Measurements from ENCODE around the gene SPOCK2. TPM values are rescaled to one million over a fixed set of nuclear protein-coding genes. Genes with fewer than 3 reads are reported as not detected.

The SPOCK2 gene
- total RNA-seq, 2 experiments from 2014 or later, result 976 to 998 TPM

DNA sequence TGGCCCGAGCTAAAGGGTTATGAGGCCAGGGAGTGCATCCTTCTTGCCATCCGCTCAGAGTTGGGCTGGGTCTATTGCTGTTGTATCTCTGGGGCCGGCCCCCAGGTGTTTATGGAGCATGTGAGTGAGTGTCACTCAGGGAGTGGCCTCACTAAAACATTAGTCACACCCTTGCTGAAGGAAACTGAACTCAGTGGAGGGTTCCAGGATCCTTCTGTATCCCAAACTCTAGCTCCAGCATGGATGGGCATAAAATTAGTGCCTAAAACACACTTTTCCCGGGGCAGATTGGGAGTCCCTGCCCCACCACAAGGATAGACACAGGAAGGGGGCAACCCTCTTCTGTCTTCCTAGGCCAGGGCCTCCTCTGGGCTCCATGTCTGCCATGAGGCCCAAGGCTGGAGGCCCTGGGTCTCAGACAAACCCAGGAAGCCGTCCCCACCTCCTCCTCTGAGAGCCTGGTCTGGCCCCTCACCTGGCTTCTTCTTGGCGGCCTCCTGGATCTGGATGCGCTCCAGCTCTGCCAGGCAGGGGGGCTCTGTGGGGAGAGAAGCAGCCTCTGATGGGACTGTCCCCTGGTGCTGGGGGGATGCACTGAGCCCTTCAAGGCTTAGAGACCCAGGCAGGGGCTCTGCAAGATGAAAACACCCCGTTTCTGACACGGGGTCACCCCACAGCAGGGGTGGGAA lies 24.5 kb downstream of the SPOCK2 start:
- Mint-ChIP-seq H3K36me3 (ENCODE audit: low read depth) (peaks cover 99% of the 10 kb centered on the region), H3K4me3 (peak overlapping the region; percentile 71), H3K9me3 (no peaks in the 10 kb centered on the region), H3K27ac (peak overlapping the region; percentile 95), H3K27me3 (peaks cover 25% of the 10 kb centered on the region), H3K4me1 (ENCODE audit: low read depth) (peaks cover 44% of the 10 kb centered on the region)
- H3K27me3 ChIP-seq (ENCODE audit: control insufficient read depth in 1 of 2, insufficient read depth in 2 of 2, low read length in 2 of 2), result no peaks in the 10 kb centered on the region
- H3K4me1 ChIP-seq (ENCODE audit: insufficient read depth, low read length), result peaks cover 17% of the 10 kb centered on the region
- H3K27ac ChIP-seq (ENCODE audit: low read depth in 1 of 2, low read length in 2 of 2), result no peak overlapping the region
- ATAC-seq (ENCODE audit: poor library complexity) (no peak), DNase-seq (no peak)
- peaks cover 68% of the 10 kb centered on the region for H3K36me3 ChIP-seq (ENCODE audit: insufficient read depth, low read length)
- intact Hi-C loops (cut with DNase I, micrococcal nuclease), result no loop called here
- TF ChIP-seq, protein P1, sequence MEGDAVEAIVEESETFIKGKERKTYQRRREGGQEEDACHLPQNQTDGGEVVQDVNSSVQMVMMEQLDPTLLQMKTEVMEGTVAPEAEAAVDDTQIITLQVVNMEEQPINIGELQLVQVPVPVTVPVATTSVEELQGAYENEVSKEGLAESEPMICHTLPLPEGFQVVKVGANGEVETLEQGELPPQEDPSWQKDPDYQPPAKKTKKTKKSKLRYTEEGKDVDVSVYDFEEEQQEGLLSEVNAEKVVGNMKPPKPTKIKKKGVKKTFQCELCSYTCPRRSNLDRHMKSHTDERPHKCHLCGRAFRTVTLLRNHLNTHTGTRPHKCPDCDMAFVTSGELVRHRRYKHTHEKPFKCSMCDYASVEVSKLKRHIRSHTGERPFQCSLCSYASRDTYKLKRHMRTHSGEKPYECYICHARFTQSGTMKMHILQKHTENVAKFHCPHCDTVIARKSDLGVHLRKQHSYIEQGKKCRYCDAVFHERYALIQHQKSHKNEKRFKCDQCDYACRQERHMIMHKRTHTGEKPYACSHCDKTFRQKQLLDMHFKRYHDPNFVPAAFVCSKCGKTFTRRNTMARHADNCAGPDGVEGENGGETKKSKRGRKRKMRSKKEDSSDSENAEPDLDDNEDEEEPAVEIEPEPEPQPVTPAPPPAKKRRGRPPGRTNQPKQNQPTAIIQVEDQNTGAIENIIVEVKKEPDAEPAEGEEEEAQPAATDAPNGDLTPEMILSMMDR (IDR thresholded peaks at IDR 0.05), result no peak
- CTCF ChIA-PET, result no interaction called here
- no peak overlapping the region for H3K4me3 ChIP-seq (ENCODE audit: low read length)
- H3K9me3 ChIP-seq (ENCODE audit: control insufficient read depth in 1 of 2, insufficient read depth in 1 of 2, low read length in 2 of 2), result no peaks in the 10 kb centered on the region
- POLR2A ChIA-PET, result interaction anchor here (1.2 to 7.3 kb wide), 4 partner anchors 12 to 25 kb away, joined by 4 to 43 read pairs (median 4); partner anchors contain the start of gene SPOCK2

- peaks cover 11% of the 10 kb centered on the region for H3K4me1 ChIP-seq (ENCODE audit: insufficient read depth, low read length)
- H3K9me3 ChIP-seq (ENCODE audit: control insufficient read depth in 1 of 2, insufficient read depth in 1 of 2, low read length in 2 of 2), result no peaks in the 10 kb centered on the region
- Mint-ChIP-seq H3K36me3 (ENCODE audit: low read depth) (peaks cover 96% of the 10 kb centered on the region), H3K4me3 (peak overlapping the region; percentile 79), H3K27ac (peak overlapping the region; percentile 95), H3K4me1 (ENCODE audit: low read depth) (peaks cover 47% of the 10 kb centered on the region), H3K27me3 (peaks cover 25% of the 10 kb centered on the region), H3K9me3 (no peaks in the 10 kb centered on the region)
- H3K27ac ChIP-seq (ENCODE audit: low read depth in 1 of 2, low read length in 2 of 2), result no peak overlapping the region
- ChIA-PET CTCF (interaction anchor here (1.7 kb wide), 1 partner anchor 15 kb away, joined by 10 read pairs; no protein-coding TSS in a partner anchor), POLR2A (interaction anchor here (0.5 to 7.3 kb wide), 8 partner anchors 10 to 158 kb away, joined by 3 to 43 read pairs (median 4); partner anchors contain the start of genes ANAPC16, ASCC1 and SPOCK2)
- TF ChIP-seq, protein P1 (IDR thresholded peaks at IDR 0.05), result no peak
- intact Hi-C loops (cut with DNase I, micrococcal nuclease), result no loop called here
- no peak for DNase-seq
- peaks cover 60% of the 10 kb centered on the region for H3K36me3 ChIP-seq (ENCODE audit: insufficient read depth, low read length)
- ATAC-seq (ENCODE audit: poor library complexity), result no peak
- H3K27me3 ChIP-seq (ENCODE audit: control insufficient read depth in 1 of 2, insufficient read depth in 2 of 2, low read length in 2 of 2), result no peaks in the 10 kb centered on the region
- no peak overlapping the region for H3K4me3 ChIP-seq (ENCODE audit: low read length)
Observed at GRCh38 chr10:72062832-72063702, 25.3 kb downstream of the SPOCK2 start.

DNA sequence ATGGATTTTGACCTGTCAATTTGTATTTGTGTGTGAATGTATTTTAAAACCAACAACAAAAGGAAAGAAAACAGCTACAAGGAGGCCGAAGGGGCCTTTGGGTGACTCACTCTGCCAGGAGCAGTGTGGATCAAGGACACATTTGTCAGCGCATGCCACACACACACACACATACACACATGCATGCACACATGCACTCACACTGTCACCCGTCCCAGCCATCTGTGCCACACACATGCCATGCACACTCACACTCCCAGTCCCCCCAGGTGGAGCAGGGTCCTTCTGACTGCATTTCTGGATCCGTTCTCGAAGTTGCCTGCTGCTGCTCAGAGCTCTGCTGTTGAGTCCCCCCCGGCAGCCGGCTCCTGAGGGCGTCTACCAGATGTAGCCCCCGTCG lies 26.0 kb downstream of the SPOCK2 start:
- Histone ChIP-seq H3K9me3 (ENCODE audit: control insufficient read depth in 1 of 2, insufficient read depth in 1 of 2, low read length in 2 of 2) (no peaks in the 10 kb centered on the region), H3K27ac (ENCODE audit: low read depth in 1 of 2, low read length in 2 of 2) (no peak overlapping the region), H3K4me1 (ENCODE audit: insufficient read depth, low read length) (peaks cover 10% of the 10 kb centered on the region), H3K36me3 (ENCODE audit: insufficient read depth, low read length) (peaks cover 53% of the 10 kb centered on the region), H3K27me3 (ENCODE audit: control insufficient read depth in 1 of 2, insufficient read depth in 2 of 2, low read length in 2 of 2) (no peaks in the 10 kb centered on the region), H3K4me3 (ENCODE audit: low read length) (no peak overlapping the region)
- ATAC-seq (ENCODE audit: poor library complexity), result peak; percentile 11
- CTCF ChIA-PET, result interaction anchor here (1.7 kb wide), 1 partner anchor 14 kb away, joined by 10 read pairs; no protein-coding TSS in a partner anchor
- TF ChIP-seq, protein P1 (IDR thresholded peaks at IDR 0.05), result no peak
- H3K9me3 Mint-ChIP-seq, result no peaks in the 10 kb centered on the region
- intact Hi-C loops (cut with DNase I, micrococcal nuclease), result no loop called here
- H3K4me1 Mint-ChIP-seq (ENCODE audit: low read depth), result peaks cover 47% of the 10 kb centered on the region
- peak overlapping the region; percentile 95 for H3K27ac Mint-ChIP-seq
- POLR2A ChIA-PET, result interaction anchor here (0.7 to 7.3 kb wide), 10 partner anchors 8 to 185 kb away, joined by 3 to 43 read pairs (median 4); partner anchors contain the start of genes ANAPC16, ASCC1 and SPOCK2
- DNase-seq, result peak in 2 of 14 experiments; percentile 44 to 55
- peaks cover 25% of the 10 kb centered on the region for H3K27me3 Mint-ChIP-seq
- H3K4me3 Mint-ChIP-seq, result peak overlapping the region; percentile 79
- peaks cover 89% of the 10 kb centered on the region for H3K36me3 Mint-ChIP-seq (ENCODE audit: low read depth)

All from CD4-positive, alpha-beta T cell (primary cell).